Sigmoid colon (tissue), 7 donors: ENCODE measurements around the gene TBC1D2. TPM values are rescaled to one million over a fixed set of nuclear protein-coding genes. Genes with fewer than 3 reads are reported as not detected.

Experiments
- DNase-seq: peaks from one replicate; pipeline ENCODE4 v3.0.0-alpha.2; 2019
- H3K27ac ChIP-seq, 4 donors: fragments of 200-600 bp; sonication (generic); one replicate each; pipeline ENCODE4 v1.5.1; 2016 to 2019; ENCODE audit warnings: mild to moderate bottlenecking in 1 of 4
- H3K27me3 ChIP-seq, 3 donors: fragments of 200-600 bp; sonication (generic); one replicate each; pipeline ENCODE4 v1.5.1; 2019; ENCODE audit warnings: mild to moderate bottlenecking in 1 of 3
- H3K36me3 ChIP-seq, 4 donors: fragments of 200-600 bp; sonication (generic); one replicate each; pipeline ENCODE4 v1.5.1; 2016 to 2019
- H3K4me1 ChIP-seq, 4 donors: fragments of 200-600 bp; sonication (generic); one replicate each; pipeline ENCODE4 v1.5.1; 2017 to 2019
- H3K4me3 ChIP-seq, 4 donors: fragments of 200-600 bp; sonication (generic); one replicate each; pipeline ENCODE4 v1.5.1; 2017 to 2019; ENCODE audit warnings: mild to moderate bottlenecking in 2 of 4, moderate library complexity in 1 of 4
- H3K9me3 ChIP-seq, 4 donors: fragments of 200-600 bp in 3 of 4; sonication (generic) in 3 of 4; one replicate each; pipeline versions ENCODE4 v1.5.1 to v1.6.1; 2013 to 2019
- CTCF ChIP-seq, 4 experiments: fragments of 450-650 bp in 3 of 4; fragments of 200-600 bp in 1 of 4; IDR thresholded peaks; one replicate each; pipeline ENCODE4 v1.5.1; 2016 to 2019; ENCODE audit warnings: antibody characterized with exemption in 4 of 4, mild to moderate bottlenecking in 3 of 4, moderate library complexity in 2 of 4
- EP300 ChIP-seq, 4 donors: sonication (generic); formaldehyde crosslinking; IDR thresholded peaks; one replicate each; pipeline ENCODE4 v1.6.1; 2017; ENCODE audit warnings: antibody characterized with exemption in 4 of 4
- POLR2A ChIP-seq, 2 donors: fragments of 450-650 bp; IDR thresholded peaks; one replicate each; pipeline ENCODE4 v1.6.1; 2016; ENCODE audit warnings: antibody characterized with exemption in 2 of 2, mild to moderate bottlenecking in 2 of 2, moderate library complexity in 2 of 2
- POLR2AphosphoS5 ChIP-seq, 4 donors: sonication (generic); formaldehyde crosslinking; IDR thresholded peaks; one replicate each; pipeline ENCODE4 v1.6.1; 2017; ENCODE audit warnings: antibody characterized with exemption in 4 of 4
- WGBS, 2 donors: extraction: QIAGEN DNeasy Blood & Tissue Kit; methylation state at CpG; one replicate each; pipeline ENCODE4 v1.1.7; 2013; 5-methylcytosine and 5-hydroxymethylcytosine counted together
- intact Hi-C: fragments of 100-400 bp; cut with DNase I; formaldehyde crosslinking; loops from one replicate; pipeline ENCODE4 v1.15.1; 2023
- polyA plus RNA-seq, 3 donors: library from polyadenylated mRNA; stranded (reverse); fragments of 200-250 nt; gene quantifications; one replicate each; pipeline ENCODE4 v1.2.3, GENCODE V29; 2013
- total RNA-seq, 4 donors: library from RNA; depleted of rRNA; stranded (reverse); fragments of >200 nt; gene quantifications; one replicate each; pipeline ENCODE4 v1.1.0, GENCODE V29; 2016
- donor health status: healthy with polysubstance abuse.
- donor health status: Bipolar disorder and iron deficiency.
- donor health status: healthy.

TBC1D2 gene
- total RNA-seq: 10 to 100 TPM in 1 of 4 donors, 1 to 10 TPM in 3; 4.8 to 13.8 (median 5.3) TPM
- 10 to 100 TPM; 13.3 to 23.8 (median 15.0) TPM for polyA plus RNA-seq

GRCh38 chr9:98255578-98256296 is at the start of gene TBC1D2:
TBC1D2 (minus strand) TSS chr9:98255649; CDS start chr9:98255541, 108 bp downstream.
- H3K4me1 ChIP-seq: peaks cover 0 to 23% (median 18%) of the 10 kb centered on the region in 4 donors
- peak within 1 kb of the TSS; percentile 91 to 98 (median 95) for H3K27ac ChIP-seq
- no peaks in the 10 kb centered on the region for H3K27me3 ChIP-seq
- H3K36me3 ChIP-seq: no peaks in the 10 kb centered on the region
- no peaks in the 10 kb centered on the region for H3K9me3 ChIP-seq
- WGBS, 2 donors: 0% methylated on average over 64 of the region's 64 CpGs
- intact Hi-C loops: loop anchor here (1.0 to 5.0 kb wide), 4 partner anchors 199 to 541 kb away; partner anchors contain the start of genes ANKS6, ANP32B, NANS and TRMO
- TF ChIP-seq EP300 (IDR thresholded peaks at IDR 0.05): no peak
- TF ChIP-seq CTCF (IDR thresholded peaks at IDR 0.05): no peak
- TF ChIP-seq POLR2AphosphoS5 (IDR thresholded peaks at IDR 0.05): peak in 3 of 4 donors; percentile 64 to 75 (median 69)
- peak; percentile 40 to 51 for TF ChIP-seq POLR2A (IDR thresholded peaks at IDR 0.05)
- peak within 1 kb of the TSS; percentile 52 to 95 (median 89) for H3K4me3 ChIP-seq
- DNase-seq: peak; percentile 97

- H3K27ac ChIP-seq: no peak overlapping the region
- no peak overlapping the region for H3K4me3 ChIP-seq
- no peaks in the 10 kb centered on the region for H3K4me1 ChIP-seq
- H3K36me3 ChIP-seq: no peaks in the 10 kb centered on the region
- DNase-seq: no peak
- H3K9me3 ChIP-seq: no peaks in the 10 kb centered on the region
- WGBS, 2 donors: 89 to 92% methylated on average over 4 of the region's 4 CpGs
- H3K27me3 ChIP-seq: no peaks in the 10 kb centered on the region
- no peak for TF ChIP-seq EP300 (IDR thresholded peaks at IDR 0.05)
- TF ChIP-seq CTCF (IDR thresholded peaks at IDR 0.05): no peak
- no peak for TF ChIP-seq POLR2AphosphoS5 (IDR thresholded peaks at IDR 0.05)
- no peak for TF ChIP-seq POLR2A (IDR thresholded peaks at IDR 0.05)
- intact Hi-C loops: no loop called here
Measured at GRCh38 chr9:98304381-98304780, 48.9 kb upstream of the TBC1D2 start.

- DNase-seq: no peak
- Histone ChIP-seq H3K36me3 (no peaks in the 10 kb centered on the region), H3K4me3 (no peak overlapping the region), H3K27ac (no peak overlapping the region), H3K4me1 (no peaks in the 10 kb centered on the region), H3K9me3 (no peaks in the 10 kb centered on the region), H3K27me3 (no peaks in the 10 kb centered on the region)
- TF ChIP-seq POLR2AphosphoS5 (IDR thresholded peaks at IDR 0.05): no peak
- TF ChIP-seq POLR2A (IDR thresholded peaks at IDR 0.05): no peak
- TF ChIP-seq EP300 (IDR thresholded peaks at IDR 0.05): no peak
- no peak for TF ChIP-seq CTCF (IDR thresholded peaks at IDR 0.05)
- 79 to 90% methylated on average over 8 of the region's 8 CpGs for WGBS, 2 donors
- intact Hi-C loops: no loop called here
Measured at GRCh38 chr9:98303633-98304125, 48.2 kb upstream of the TBC1D2 start.

GRCh38 chr9:98302938-98303632 is 47.6 kb upstream of the TBC1D2 start:
- WGBS, 2 donors: 81 to 88% methylated on average over 13 of the region's 13 CpGs
- H3K27ac ChIP-seq: no peak overlapping the region

More at GRCh38 chr9:98302938-98303632, 47.6 kb upstream of the TBC1D2 start:
- H3K9me3 ChIP-seq: no peaks in the 10 kb centered on the region
- intact Hi-C loops: no loop called here
- no peak overlapping the region for H3K4me3 ChIP-seq
- H3K36me3 ChIP-seq: no peaks in the 10 kb centered on the region
- no peaks in the 10 kb centered on the region for H3K4me1 ChIP-seq
- H3K27me3 ChIP-seq: no peaks in the 10 kb centered on the region
- DNase-seq: no peak
- TF ChIP-seq POLR2AphosphoS5 (IDR thresholded peaks at IDR 0.05) (no peak), CTCF (IDR thresholded peaks at IDR 0.05) (no peak)
